ENCODE measurements around the gene IRF2.

Gene IRF2

DNA sequence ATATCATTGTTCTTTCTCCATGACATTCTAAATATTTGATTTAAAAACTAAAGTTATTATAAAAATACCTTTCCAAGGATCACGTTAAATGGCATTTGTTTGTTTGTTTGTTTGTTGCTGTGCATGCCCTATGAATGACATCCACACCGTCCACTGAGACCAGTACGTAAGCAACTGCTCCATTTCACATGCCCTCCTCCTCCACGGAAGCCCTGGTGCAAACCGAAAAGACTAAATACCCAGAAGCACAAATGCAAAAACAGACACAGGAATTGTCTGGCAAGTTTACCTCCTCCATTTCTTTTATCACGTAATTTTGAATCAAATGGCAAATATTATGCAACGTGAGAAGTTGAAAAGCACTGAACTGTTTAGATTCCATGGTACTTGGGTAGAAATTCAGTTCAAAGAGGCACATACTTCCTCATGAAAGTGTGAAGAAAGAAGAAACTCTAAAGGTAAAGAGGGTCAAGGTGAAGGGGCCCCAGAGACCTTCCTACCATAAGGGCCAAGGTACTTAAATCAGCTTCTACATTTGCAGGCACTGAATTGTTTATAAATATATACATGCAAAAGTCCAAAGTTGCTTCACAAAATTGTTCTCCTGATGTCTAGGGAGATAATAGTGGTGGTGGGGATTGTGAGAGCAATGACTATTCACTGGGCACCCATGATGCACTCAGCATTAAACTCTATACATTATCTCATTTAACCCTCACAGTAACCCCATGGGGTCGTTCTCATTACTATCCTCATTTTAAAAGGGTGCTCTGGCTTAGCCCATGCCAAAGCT, 23.4 kb downstream of the IRF2 start:
- no peak for DNase-seq (ENCODE audit: low spot score)

DNA sequence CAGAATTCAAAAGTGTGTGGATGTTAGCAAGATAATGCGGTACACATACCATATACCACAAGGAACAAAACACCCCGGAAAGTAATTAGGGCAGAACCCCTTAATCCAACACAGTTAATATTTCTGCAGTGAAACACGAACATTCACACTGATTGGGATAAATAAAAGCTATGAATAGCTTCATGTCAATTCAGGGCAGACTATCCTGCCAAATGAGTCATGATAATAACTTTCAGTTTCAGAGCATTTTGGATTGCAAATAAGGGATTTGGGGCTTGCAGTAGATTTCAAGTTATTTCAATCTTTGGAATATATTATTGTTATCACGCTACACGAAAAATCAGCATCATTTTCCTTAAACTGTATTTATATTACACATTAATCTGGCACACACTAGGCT, 24.3 kb downstream of the IRF2 start:
- DNase-seq (ENCODE audit: low spot score): no peak

DNA sequence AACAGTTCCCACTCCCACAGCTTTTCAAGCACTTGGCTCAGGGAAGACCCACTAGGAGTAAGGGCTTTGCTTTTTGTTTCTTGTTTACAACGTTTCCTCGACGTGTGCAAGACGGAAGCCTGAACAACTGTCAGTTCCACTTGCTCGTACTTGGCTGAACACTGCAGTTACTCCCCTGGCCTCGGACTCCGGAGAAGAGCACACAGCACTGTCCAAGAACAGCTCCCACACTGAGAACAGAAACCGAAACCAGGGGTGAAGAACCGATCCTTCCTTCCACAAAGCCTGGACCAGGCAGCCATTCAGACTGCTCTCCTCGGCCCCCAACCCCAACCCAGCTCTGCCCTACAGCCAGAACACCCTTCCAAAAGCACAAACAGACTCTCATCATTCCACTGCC, 25.5 kb downstream of the IRF2 start:
- DNase-seq (ENCODE audit: low spot score): no peak

DNA sequence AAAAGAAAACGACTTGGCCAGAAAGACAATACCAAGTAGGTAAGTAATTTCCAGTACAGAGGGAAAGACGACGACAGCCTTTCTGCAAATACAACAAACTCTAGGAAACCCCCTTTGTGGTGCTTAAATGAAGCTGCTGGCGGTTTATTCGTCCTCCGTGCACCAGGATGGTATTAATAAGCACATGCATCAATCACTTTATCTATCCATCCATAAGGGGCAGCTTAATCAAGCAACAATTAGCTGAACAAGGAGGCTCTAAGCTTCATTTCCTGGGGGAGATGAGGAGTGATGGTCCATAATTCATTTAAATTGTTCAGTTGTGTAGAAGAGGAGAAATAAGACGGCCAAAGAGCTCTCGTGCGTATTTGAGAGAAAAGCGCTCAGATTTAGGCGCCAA, 26.2 kb downstream of the IRF2 start:
- no peak for DNase-seq (ENCODE audit: low spot score)

DNA sequence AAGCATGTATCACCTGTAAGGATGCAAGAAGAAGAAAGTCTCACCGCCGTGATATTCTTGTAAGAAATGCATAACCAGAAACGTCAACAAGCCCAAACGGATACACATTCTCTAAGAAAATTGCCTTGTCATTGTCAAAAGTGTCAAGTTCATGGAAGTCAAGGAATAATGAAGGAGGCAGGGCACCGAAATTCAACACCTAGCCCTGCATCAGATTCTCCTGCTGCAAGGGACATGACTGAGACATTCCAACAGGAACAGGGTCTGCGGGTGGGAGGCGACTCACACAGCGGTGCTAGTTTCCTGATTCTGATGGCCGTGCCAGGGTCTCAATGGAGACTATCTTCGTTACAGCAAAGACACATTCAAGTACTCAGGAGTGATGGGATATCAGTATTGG, 26.7 kb downstream of the IRF2 start:
- DNase-seq (ENCODE audit: low spot score): no peak

DNA sequence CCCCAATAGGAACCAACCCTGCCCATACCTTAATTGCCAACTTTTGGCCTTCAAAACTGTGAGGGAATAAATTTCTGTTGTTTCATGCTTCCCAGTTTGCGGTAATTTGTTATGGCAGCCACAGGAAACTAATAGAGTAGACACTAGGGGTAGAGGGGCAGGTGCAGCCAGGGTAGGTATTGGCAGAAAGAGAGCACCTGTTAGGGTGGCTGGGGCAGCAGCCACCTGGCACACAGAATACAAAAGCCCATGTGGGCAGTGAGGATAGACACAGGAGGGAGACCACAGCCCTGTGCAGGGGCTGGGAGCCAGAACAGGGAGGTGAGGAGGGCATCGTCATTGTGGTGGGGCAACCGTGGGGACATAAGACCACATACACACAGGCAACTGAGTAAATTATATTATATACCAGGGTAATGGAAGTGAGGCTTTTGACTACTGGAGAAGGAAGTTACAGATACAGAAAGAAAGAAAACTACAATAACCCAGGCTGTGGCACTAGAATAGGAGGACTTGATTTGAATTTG, 28.2 kb downstream of the IRF2 start:
- DNase-seq (ENCODE audit: low spot score): no peak

DNA sequence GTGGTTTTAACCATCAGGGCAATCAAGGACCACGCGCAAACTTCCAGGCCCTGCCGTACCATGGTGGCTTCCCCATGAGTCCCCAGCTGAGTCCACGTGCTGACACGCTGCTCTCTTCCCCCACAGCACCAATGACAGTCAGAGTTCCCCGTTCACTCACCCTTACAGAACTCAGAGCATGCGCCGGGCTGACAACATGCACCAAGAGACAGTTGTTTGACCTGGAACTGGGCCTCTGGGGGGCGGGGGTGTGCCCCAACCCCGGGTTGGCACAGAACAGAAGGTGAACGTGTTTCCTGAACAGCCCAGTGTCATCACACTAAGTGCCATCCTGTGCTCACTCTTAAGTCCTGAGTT, 29.4 kb downstream of the IRF2 start:
- DNase-seq (ENCODE audit: low spot score): no peak

DNA sequence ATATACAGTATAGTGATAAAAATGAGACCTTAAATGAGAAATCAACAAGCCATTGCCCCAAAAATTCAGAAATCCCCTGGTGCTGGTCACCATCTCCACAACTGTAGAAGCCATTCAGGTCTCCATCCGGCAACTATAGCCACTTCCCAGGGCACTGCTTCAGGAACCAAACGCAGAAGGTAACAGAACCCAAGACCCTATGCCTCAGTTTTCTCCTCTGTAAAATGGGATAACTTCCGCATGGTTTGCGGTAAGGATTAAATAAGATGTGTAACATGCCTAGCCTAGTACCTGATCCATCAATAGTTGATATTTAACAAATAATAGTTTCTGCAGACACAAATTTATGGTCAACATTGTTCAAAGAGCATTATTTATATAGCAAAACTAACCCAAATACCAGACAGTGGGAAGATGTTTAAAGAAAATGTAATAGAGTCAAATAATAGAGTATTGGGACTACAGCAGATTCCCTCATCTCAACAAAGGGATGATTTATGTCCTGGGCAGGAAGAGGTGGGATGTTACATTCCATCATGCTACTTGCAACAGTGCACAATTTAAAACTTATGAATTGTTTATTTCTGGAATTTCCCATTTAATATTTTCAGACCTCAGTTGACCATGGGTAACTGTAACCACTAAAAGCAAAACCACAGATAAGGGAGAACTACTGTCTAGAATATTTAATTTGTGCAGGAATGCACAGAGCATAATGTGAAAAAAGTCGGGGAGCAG, 30.0 kb downstream of the IRF2 start:
- no peak for DNase-seq (ENCODE audit: low spot score)

GRCh38 chr4:184443318-184443717, 31.0 kb downstream of the IRF2 start:
- DNase-seq (ENCODE audit: low spot score): no peak

DNA sequence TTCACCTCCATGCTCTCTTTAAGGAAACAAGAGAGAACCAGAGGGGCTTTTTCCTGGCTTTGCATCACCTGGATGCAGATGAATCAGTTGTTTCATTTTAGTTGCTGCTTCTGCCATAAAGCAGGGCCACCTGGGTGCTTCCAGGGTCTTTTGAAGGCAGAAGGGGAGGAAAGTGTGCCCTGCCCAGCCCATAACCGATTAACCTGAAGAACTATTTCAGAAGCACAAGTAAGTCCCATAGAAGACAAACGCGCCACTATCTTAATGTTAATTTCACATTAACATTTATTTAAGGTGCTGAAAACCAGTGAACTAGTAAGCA, 32.1 kb downstream of the IRF2 start:
- no peak for DNase-seq (ENCODE audit: low spot score)

DNA sequence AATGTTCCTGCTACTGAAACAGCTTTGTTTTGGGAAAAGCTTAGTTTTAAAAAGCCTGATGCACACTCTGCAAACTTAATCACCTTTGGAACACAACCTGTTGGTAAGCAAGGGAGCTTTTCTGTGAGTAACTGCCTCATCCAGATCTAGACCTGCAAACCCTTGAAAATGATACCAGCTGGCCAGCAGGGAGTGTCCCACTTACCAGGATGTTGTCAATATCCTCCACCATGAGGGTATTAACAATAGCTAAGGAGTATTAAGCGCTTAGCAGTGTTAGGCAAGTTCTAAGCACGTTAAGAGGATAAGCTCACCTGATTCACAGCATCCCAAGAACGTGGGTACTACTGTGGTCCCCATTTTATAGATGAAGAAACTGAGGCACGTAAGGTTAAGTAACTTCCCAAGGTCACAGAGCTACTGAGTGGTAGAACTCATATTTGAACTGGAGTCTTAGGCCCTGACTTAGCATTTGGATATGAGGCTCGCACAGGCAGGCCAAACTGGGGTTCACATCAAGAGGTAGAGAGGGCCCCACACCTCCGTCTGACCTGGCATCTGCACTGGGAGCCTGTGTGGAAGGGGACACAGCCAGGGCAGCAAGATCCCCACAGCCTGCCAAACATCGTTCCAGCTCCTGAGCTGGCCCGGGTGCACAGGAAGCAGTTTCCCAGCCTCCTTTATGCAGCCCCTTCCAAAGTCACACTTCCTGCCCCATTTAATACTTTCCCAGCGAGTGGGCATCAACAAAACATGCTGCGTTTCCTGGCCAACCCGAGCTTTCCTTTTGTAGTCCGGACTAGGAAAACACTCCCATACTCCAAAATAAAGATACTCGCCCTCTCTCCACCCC, 32.7 kb downstream of the IRF2 start:
- DNase-seq (ENCODE audit: low spot score): no peak

- DNase-seq (ENCODE audit: low spot score): no peak
These were observed 33.6 kb downstream of the IRF2 start for GRCh38 chr4:184440595-184441358.

DNA sequence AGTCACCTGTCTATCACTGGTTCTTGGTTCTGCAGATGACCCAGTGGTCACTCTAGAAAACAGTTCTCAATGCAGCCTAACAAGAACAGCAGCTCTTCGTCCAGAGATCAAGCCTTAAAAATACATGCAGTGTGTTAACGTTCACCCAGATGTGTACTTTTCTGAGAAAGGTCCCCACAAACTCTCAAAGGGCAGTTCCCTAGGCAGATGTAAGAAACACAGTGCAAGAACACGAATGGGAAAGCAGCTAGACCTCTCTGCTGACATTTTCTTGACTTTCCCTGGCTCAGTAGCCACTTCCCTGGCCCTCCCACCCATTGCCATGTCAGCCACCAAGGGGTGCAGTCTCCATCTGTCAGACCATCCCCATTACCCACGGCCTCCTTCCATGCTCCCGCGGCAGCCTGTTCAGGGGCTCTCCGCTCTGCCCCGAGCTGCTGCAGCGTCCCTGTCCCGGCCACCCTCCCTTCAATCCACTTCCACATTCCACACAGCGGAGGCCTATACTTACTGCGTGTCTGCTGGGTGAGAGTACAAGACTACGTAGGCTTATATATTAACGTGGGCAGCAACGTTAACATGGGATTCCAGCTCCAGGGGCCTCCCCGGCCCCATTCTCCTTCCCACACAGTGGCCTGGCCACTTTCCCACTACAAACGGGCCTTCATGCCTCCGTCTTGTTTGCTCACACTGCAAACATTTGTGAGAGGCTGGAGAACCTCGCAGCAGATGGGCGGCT, 34.3 kb downstream of the IRF2 start:
- DNase-seq (ENCODE audit: low spot score): no peak

- DNase-seq (ENCODE audit: low spot score): no peak
These were observed 35.0 kb downstream of the IRF2 start for GRCh38 chr4:184439386-184439785.

GRCh38 chr4:184438375-184438774, 36.0 kb downstream of the IRF2 start:
- no peak for DNase-seq (ENCODE audit: low spot score)

GRCh38 chr4:184437565-184438265, 36.6 kb downstream of the IRF2 start:
- DNase-seq (ENCODE audit: low spot score): no peak

- DNase-seq (ENCODE audit: low spot score): no peak
These were observed 39.8 kb downstream of the IRF2 start for GRCh38 chr4:184434501-184435066.

- no peak for DNase-seq (ENCODE audit: low spot score)
These were observed 40.3 kb downstream of the IRF2 start for GRCh38 chr4:184434021-184434420.

- DNase-seq (ENCODE audit: low spot score): no peak
These were observed 41.0 kb downstream of the IRF2 start for GRCh38 chr4:184433258-184433892.

Measured in NAMALWA (cell line).